Neural cell (in vitro differentiated cells): ENCODE data around the gene TBC1D25.

Experiments used
- CTCF ChIP-seq: fragments of 450-650 bp; IDR thresholded peaks from 2 replicates; pipeline ENCODE4 v1.5.1; 2014; ENCODE audit warnings: antibody characterized with exemption, mild to moderate bottlenecking, moderate library complexity; ENCODE audit not compliant: poor library complexity, severe bottlenecking
- EZH2 ChIP-seq: fragments of 200-600, 300-800 bp; shearing (Covaris generic), sonication (generic); IDR thresholded peaks from 2 replicates; pipeline ENCODE4 v1.6.1; 2014; ENCODE audit warnings: antibody characterized with exemption, low read length, borderline replicate concordance, mild to moderate bottlenecking; ENCODE audit not compliant: insufficient read depth, poor library complexity, severe bottlenecking
- POLR2AphosphoS5 ChIP-seq: IDR thresholded peaks from 2 replicates; pipeline ENCODE4 v1.6.1; 2012
- TAF1 ChIP-seq: IDR thresholded peaks from 2 replicates; pipeline ENCODE4 v1.6.1; 2012; ENCODE audit warnings: low read depth

DNA sequence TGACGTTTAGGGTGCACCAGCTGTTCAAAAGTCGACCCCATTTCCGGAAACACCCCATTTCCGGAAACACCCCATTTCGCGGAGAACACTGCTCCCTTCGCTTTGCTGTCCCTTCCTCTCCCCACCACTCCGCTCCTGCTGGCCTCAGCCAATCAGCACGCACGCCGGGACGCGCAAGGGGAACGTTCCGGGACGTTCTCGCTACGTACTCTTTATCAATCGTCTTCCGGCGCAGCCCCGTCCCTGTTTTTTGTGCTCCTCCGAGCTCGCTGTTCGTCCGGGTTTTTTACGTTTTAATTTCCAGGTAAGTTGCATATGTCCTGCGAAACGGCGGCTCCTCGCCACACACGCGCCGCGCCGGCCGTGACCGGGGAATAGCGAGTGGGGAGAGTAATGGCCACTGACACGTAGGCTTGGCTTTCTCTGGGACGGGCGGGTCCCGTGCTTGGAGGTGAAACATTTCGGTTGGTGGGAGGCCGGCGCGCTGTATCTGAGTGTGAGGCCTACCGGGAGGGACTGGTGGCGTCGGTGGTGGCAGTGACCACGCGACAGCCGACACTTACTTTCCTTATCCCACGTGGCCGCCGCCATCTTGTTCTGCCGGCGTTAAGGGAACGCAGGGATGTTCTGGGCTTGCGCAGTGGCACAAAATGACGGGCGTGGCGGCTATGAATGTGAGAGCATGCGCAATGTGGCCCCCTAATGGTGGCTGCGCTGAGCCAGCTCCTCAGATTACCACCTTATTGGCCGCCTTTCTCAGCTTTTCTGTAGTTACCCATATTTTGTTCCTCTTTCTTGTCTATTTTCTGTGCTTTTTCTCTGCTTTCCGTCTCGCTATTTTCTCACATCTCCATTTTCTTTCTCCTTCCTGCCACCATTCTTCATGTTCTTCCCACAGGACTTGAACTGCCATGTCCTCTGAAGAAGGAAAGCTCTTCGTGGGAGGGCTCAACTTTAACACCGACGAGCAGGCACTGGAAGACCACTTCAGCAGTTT lies 35.1 kb downstream of the TBC1D25 start, which contains the start of gene RBM3:
- TF ChIP-seq POLR2AphosphoS5, result peak; percentile 96
- TF ChIP-seq CTCF, result peak; percentile 59
- peak; percentile 7 for TF ChIP-seq TAF1
- no peak for TF ChIP-seq EZH2
